Sigmoid colon (tissue), 7 donors: ENCODE data around the gene LIMS2. TPM values are rescaled to one million over a fixed set of nuclear protein-coding genes. Genes with fewer than 3 reads are reported as not detected.

Experiments
- DNase-seq: peaks from one replicate; pipeline ENCODE4 v3.0.0-alpha.2; 2019
- H3K27ac ChIP-seq, 4 donors: fragments of 200-600 bp; sonication (generic); one replicate each; pipeline ENCODE4 v1.5.1; 2016 to 2019; ENCODE audit warnings: mild to moderate bottlenecking in 1 of 4
- H3K27me3 ChIP-seq, 3 donors: fragments of 200-600 bp; sonication (generic); one replicate each; pipeline ENCODE4 v1.5.1; 2019; ENCODE audit warnings: mild to moderate bottlenecking in 1 of 3
- H3K36me3 ChIP-seq, 4 donors: fragments of 200-600 bp; sonication (generic); one replicate each; pipeline ENCODE4 v1.5.1; 2016 to 2019
- H3K4me1 ChIP-seq, 4 donors: fragments of 200-600 bp; sonication (generic); one replicate each; pipeline ENCODE4 v1.5.1; 2017 to 2019
- H3K4me3 ChIP-seq, 4 donors: fragments of 200-600 bp; sonication (generic); one replicate each; pipeline ENCODE4 v1.5.1; 2017 to 2019; ENCODE audit warnings: mild to moderate bottlenecking in 2 of 4, moderate library complexity in 1 of 4
- H3K9me3 ChIP-seq, 4 donors: fragments of 200-600 bp in 3 of 4; sonication (generic) in 3 of 4; one replicate each; pipeline versions ENCODE4 v1.5.1 to v1.6.1; 2013 to 2019
- CTCF ChIP-seq, 4 experiments: fragments of 450-650 bp in 3 of 4; fragments of 200-600 bp in 1 of 4; IDR thresholded peaks; one replicate each; pipeline ENCODE4 v1.5.1; 2016 to 2019; ENCODE audit warnings: antibody characterized with exemption in 4 of 4, mild to moderate bottlenecking in 3 of 4, moderate library complexity in 2 of 4
- EP300 ChIP-seq, 4 donors: sonication (generic); formaldehyde crosslinking; IDR thresholded peaks; one replicate each; pipeline ENCODE4 v1.6.1; 2017; ENCODE audit warnings: antibody characterized with exemption in 4 of 4
- POLR2A ChIP-seq, 2 donors: fragments of 450-650 bp; IDR thresholded peaks; one replicate each; pipeline ENCODE4 v1.6.1; 2016; ENCODE audit warnings: antibody characterized with exemption in 2 of 2, mild to moderate bottlenecking in 2 of 2, moderate library complexity in 2 of 2
- POLR2AphosphoS5 ChIP-seq, 4 donors: sonication (generic); formaldehyde crosslinking; IDR thresholded peaks; one replicate each; pipeline ENCODE4 v1.6.1; 2017; ENCODE audit warnings: antibody characterized with exemption in 4 of 4
- WGBS, 2 donors: extraction: QIAGEN DNeasy Blood & Tissue Kit; methylation state at CpG; one replicate each; pipeline ENCODE4 v1.1.7; 2013; 5-methylcytosine and 5-hydroxymethylcytosine counted together
- intact Hi-C: fragments of 100-400 bp; cut with DNase I; formaldehyde crosslinking; loops from one replicate; pipeline ENCODE4 v1.15.1; 2023
- polyA plus RNA-seq, 3 donors: library from polyadenylated mRNA; stranded (reverse); fragments of 200-250 nt; gene quantifications; one replicate each; pipeline ENCODE4 v1.2.3, GENCODE V29; 2013
- total RNA-seq, 4 donors: library from RNA; depleted of rRNA; stranded (reverse); fragments of >200 nt; gene quantifications; one replicate each; pipeline ENCODE4 v1.1.0, GENCODE V29; 2016
- donor health status: healthy with polysubstance abuse.
- donor health status: Bipolar disorder and iron deficiency.
- donor health status: healthy.

LIMS2 gene
- total and polyA plus RNA-seq, 7 donors, result 3.2 to 357 (median 125) TPM

GRCh38 chr2:127659408-127660290 lies 15.7 kb downstream of the LIMS2 start:
- DNase-seq, result peak; percentile 78
- Histone ChIP-seq H3K4me1 (peaks cover 0 to 100% (median 99%) of the 10 kb centered on the region in 4 donors), H3K4me3 (peak overlapping the region in 2 of 4 donors; percentile 6 to 24), H3K27ac (peak overlapping the region; percentile 86 to 97 (median 92)), H3K36me3 (peaks cover 0 to 32% (median 17%) of the 10 kb centered on the region in 4 donors), H3K9me3 (no peaks in the 10 kb centered on the region), H3K27me3 (no peaks in the 10 kb centered on the region)
- intact Hi-C loops, result no loop called here
- WGBS, 2 donors, result 75 to 82% methylated on average over 14 of the region's 14 CpGs
- TF ChIP-seq POLR2AphosphoS5 (IDR thresholded peaks at IDR 0.05), result peak; percentile 5 to 59 (median 37)
- no peak for TF ChIP-seq POLR2A (IDR thresholded peaks at IDR 0.05)
- peak in 2 of 4 donors; percentile 45 to 67 for TF ChIP-seq EP300 (IDR thresholded peaks at IDR 0.05)

- TF ChIP-seq EP300 (IDR thresholded peaks at IDR 0.05), result peak in 1 of 4 donors; percentile 50
- no peak for TF ChIP-seq CTCF (IDR thresholded peaks at IDR 0.05)
- peak; percentile 63 to 79 (median 68) for TF ChIP-seq POLR2AphosphoS5 (IDR thresholded peaks at IDR 0.05)
- no peak for TF ChIP-seq POLR2A (IDR thresholded peaks at IDR 0.05)
- peak overlapping the region in 2 of 4 donors; percentile 6 to 24 for H3K4me3 ChIP-seq
- intact Hi-C loops, result no loop called here
- 92 to 93% methylated on average over 20 of the region's 20 CpGs for WGBS, 2 donors
- H3K4me1 ChIP-seq, result peaks cover 0 to 100% (median 100%) of the 10 kb centered on the region in 4 donors
- H3K9me3 ChIP-seq, result no peaks in the 10 kb centered on the region
- H3K36me3 ChIP-seq, result peaks cover 7 to 40% (median 25%) of the 10 kb centered on the region in 4 donors
- no peaks in the 10 kb centered on the region for H3K27me3 ChIP-seq
- DNase-seq, result peak; percentile 93
- peak overlapping the region; percentile 86 to 97 (median 92) for H3K27ac ChIP-seq
Measured at GRCh38 chr2:127658641-127659407, 16.5 kb downstream of the LIMS2 start.

- WGBS, 2 donors, result 81 to 87% methylated on average over 6 of the region's 6 CpGs
- Histone ChIP-seq H3K4me3 (no peak overlapping the region), H3K4me1 (peaks cover 0 to 100% (median 100%) of the 10 kb centered on the region in 4 donors), H3K9me3 (no peaks in the 10 kb centered on the region), H3K36me3 (peaks cover 7 to 46% (median 31%) of the 10 kb centered on the region in 4 donors), H3K27me3 (no peaks in the 10 kb centered on the region), H3K27ac (peak overlapping the region; percentile 86 to 97 (median 92))
- DNase-seq, result no peak
- intact Hi-C loops, result no loop called here
- TF ChIP-seq CTCF (IDR thresholded peaks at IDR 0.05) (no peak), POLR2A (IDR thresholded peaks at IDR 0.05) (no peak), EP300 (IDR thresholded peaks at IDR 0.05) (no peak), POLR2AphosphoS5 (IDR thresholded peaks at IDR 0.05) (no peak)
Measured at GRCh38 chr2:127658146-127658545, 17.2 kb downstream of the LIMS2 start.

GRCh38 chr2:127657232-127657595 lies 18.1 kb downstream of the LIMS2 start:
- intact Hi-C loops, result no loop called here
- TF ChIP-seq POLR2A (IDR thresholded peaks at IDR 0.05), result no peak
- peak in 3 of 4 donors; percentile 4 to 48 (median 36) for TF ChIP-seq POLR2AphosphoS5 (IDR thresholded peaks at IDR 0.05)
- TF ChIP-seq EP300 (IDR thresholded peaks at IDR 0.05), result peak in 1 of 4 donors; percentile 1
- TF ChIP-seq CTCF (IDR thresholded peaks at IDR 0.05), result no peak
- H3K4me1 ChIP-seq, result peaks cover 0 to 100% (median 100%) of the 10 kb centered on the region in 4 donors
- H3K36me3 ChIP-seq, result peaks cover 7 to 51% (median 33%) of the 10 kb centered on the region in 4 donors
- no peak for DNase-seq
- no peaks in the 10 kb centered on the region for H3K9me3 ChIP-seq
- H3K27me3 ChIP-seq, result no peaks in the 10 kb centered on the region
- WGBS, 2 donors, result 93% methylated on average over 17 of the region's 17 CpGs
- no peak overlapping the region for H3K4me3 ChIP-seq
- peak overlapping the region; percentile 86 to 97 (median 92) for H3K27ac ChIP-seq
